Measurements from ENCODE around the gene PODN. TPM values are rescaled to one million over a fixed set of nuclear protein-coding genes. Genes with fewer than 3 reads are reported as not detected.

PODN gene
- total RNA-seq, 1 donor: 52.8 TPM

DNA sequence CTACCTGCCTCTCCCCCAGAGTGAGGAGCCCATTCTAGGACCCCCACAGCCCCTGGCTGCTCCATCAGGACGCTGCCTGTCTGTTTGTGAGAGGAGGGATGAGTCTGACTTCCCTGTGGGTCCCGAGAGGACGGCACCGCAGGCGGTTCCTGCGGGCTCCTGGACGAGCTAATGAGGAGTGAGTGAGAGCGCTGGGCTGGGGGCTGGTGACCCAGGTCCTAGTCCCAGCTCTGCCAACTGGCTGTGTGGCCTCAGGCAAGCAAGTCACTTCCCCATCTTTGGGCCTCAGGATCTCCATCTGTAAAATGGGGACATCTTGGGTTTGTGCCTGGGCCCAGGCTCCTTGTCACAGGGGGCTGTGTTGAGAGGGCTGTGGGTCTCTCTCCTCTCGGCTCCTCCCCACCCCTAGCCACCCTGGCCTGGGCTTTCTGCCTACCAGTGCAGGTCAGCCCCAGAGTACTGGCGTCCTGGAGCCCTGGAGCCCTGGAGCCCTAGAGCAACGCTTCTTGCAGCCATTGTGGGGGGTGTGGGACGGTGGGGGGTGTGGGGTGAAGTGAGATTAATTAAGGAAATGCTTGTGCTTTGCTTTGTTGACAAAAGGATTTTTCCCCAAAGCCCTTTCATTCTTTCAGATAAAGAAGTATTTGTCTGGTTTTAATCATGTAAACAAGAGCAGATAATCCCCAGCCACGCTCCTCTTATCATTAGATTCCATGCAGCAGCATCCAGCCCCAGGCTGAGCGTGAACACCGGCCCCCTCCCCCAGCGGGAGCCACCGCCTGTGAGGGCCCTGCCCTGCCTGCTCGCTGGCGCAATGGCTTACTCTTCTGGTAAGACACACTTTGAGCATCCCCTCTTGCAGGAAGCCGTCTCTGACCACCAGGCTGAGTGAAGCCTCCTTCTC is 53.6 kb downstream of the PODN start:
- Histone ChIP-seq H3K36me3 (ENCODE audit: insufficient read depth, low read length) (no peaks in the 10 kb centered on the region), H3K9me3 (ENCODE audit: low read depth, low read length) (peaks cover 16% of the 10 kb centered on the region), H3K27ac (ENCODE audit: low read depth, low read length) (no peak overlapping the region), H3K4me2 (ENCODE audit: insufficient read depth, low read length) (no peak overlapping the region), H4K20me1 (ENCODE audit: insufficient read depth, low read length) (no peaks in the 10 kb centered on the region), H3K4me1 (ENCODE audit: insufficient read depth, low read length) (peaks cover 6% of the 10 kb centered on the region), H3K27me3 (ENCODE audit: insufficient read depth, low read length) (no peaks in the 10 kb centered on the region), H3K79me2 (ENCODE audit: insufficient read depth, low read length) (no peaks in the 10 kb centered on the region), H2AFZ (ENCODE audit: low read length) (peak overlapping the region; percentile 31), H3K4me3 (ENCODE audit: insufficient read depth, low read length) (no peak overlapping the region)
- DNase-seq (ENCODE audit: insufficient read length, low spot score, missing footprints): peak; percentile 58
- TF ChIP-seq, protein P1, sequence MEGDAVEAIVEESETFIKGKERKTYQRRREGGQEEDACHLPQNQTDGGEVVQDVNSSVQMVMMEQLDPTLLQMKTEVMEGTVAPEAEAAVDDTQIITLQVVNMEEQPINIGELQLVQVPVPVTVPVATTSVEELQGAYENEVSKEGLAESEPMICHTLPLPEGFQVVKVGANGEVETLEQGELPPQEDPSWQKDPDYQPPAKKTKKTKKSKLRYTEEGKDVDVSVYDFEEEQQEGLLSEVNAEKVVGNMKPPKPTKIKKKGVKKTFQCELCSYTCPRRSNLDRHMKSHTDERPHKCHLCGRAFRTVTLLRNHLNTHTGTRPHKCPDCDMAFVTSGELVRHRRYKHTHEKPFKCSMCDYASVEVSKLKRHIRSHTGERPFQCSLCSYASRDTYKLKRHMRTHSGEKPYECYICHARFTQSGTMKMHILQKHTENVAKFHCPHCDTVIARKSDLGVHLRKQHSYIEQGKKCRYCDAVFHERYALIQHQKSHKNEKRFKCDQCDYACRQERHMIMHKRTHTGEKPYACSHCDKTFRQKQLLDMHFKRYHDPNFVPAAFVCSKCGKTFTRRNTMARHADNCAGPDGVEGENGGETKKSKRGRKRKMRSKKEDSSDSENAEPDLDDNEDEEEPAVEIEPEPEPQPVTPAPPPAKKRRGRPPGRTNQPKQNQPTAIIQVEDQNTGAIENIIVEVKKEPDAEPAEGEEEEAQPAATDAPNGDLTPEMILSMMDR (IDR thresholded peaks at IDR 0.05; ENCODE audit: extremely low read depth, low read depth, low read length): no peak

DNA sequence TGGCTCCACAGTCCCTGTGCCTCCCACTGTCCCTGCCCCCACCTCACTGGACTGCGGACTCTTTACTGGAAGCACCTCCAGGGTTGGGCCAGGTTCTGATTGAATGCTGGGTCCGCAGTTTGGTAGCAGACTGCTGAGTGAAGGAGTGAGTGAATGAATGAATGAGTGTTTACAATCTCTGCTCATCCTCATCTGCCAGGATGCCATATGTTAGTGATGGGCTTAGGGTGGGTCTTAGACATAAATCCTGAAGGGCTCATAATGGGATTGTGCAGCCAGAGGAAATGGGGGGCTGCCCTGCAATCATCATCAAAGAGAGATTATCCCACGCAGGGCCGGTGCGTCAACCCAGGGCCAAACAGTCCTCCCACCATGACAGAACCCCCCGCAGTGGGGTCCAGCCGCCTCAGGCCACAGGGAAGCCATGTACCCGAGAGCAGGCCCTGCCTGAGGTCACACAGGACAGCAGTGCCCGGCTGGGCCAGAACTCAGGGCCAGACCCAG is 54.3 kb downstream of the PODN start:
- H3K36me3 ChIP-seq (ENCODE audit: insufficient read depth, low read length): no peaks in the 10 kb centered on the region

DNA sequence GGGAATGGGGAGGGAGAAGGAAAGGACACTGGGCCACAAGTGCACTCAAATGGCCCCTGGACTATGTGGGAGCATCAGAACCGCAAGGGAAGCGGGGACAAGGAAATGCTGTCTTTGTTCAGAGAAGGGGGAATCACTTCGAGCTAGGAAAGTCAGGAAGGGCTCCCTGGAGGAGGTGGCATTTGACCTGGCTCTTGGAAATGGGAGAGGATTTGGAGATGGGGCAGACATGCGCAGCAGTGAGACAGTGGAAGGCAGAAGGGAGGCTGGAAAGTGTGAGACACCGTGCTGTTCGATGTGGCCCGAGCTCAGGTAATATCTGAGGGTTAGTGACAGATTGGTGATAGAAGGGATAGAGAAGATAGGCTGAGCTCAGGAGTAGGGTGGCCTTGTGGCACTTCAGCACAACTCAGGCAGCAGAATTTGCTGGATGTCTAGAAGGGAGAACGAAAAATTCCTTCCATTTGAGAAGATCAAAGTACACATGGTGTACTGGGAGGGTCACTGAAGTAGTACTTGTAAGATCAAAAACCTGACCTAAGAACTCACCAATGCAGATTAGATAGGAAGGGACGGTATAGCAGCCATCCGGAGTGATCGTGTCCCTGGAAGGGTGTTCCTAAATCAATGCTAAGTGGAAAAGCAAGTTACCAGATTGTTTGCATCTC is 55.1 kb downstream of the PODN start:
- H3K4me1 ChIP-seq (ENCODE audit: insufficient read depth, low read length): peaks cover 9% of the 10 kb centered on the region
- H3K79me2 ChIP-seq (ENCODE audit: insufficient read depth, low read length): no peaks in the 10 kb centered on the region
- no peaks in the 10 kb centered on the region for H4K20me1 ChIP-seq (ENCODE audit: insufficient read depth, low read length)
- no peak overlapping the region for H3K4me2 ChIP-seq (ENCODE audit: insufficient read depth, low read length)
- H3K27me3 ChIP-seq (ENCODE audit: insufficient read depth, low read length): no peaks in the 10 kb centered on the region
- H3K4me3 ChIP-seq (ENCODE audit: insufficient read depth, low read length): no peak overlapping the region
- H3K27ac ChIP-seq (ENCODE audit: low read depth, low read length): no peak overlapping the region
- no peaks in the 10 kb centered on the region for H3K36me3 ChIP-seq (ENCODE audit: insufficient read depth, low read length)
- peaks cover 3% of the 10 kb centered on the region for H3K9me3 ChIP-seq (ENCODE audit: low read depth, low read length)
- no peak overlapping the region for H2AFZ ChIP-seq (ENCODE audit: low read length)
- DNase-seq (ENCODE audit: insufficient read length, low spot score, missing footprints): no peak
- TF ChIP-seq, protein P1 (IDR thresholded peaks at IDR 0.05; ENCODE audit: extremely low read depth, low read depth, low read length): no peak

More for the DNA sequence above, 54.3 kb downstream of the PODN start:
- peaks cover 10% of the 10 kb centered on the region for H3K9me3 ChIP-seq (ENCODE audit: low read depth, low read length)
- H3K4me3 ChIP-seq (ENCODE audit: insufficient read depth, low read length): no peak overlapping the region
- H3K4me2 ChIP-seq (ENCODE audit: insufficient read depth, low read length): no peak overlapping the region
- DNase-seq (ENCODE audit: insufficient read length, low spot score, missing footprints): peak; percentile 47
- no peaks in the 10 kb centered on the region for H4K20me1 ChIP-seq (ENCODE audit: insufficient read depth, low read length)
- TF ChIP-seq, protein P1 (IDR thresholded peaks at IDR 0.05; ENCODE audit: extremely low read depth, low read depth, low read length): no peak
- peaks cover 6% of the 10 kb centered on the region for H3K4me1 ChIP-seq (ENCODE audit: insufficient read depth, low read length)
- H3K27ac ChIP-seq (ENCODE audit: low read depth, low read length): no peak overlapping the region
- no peaks in the 10 kb centered on the region for H3K79me2 ChIP-seq (ENCODE audit: insufficient read depth, low read length)
- H2AFZ ChIP-seq (ENCODE audit: low read length): no peak overlapping the region
- no peaks in the 10 kb centered on the region for H3K27me3 ChIP-seq (ENCODE audit: insufficient read depth, low read length)

DNA sequence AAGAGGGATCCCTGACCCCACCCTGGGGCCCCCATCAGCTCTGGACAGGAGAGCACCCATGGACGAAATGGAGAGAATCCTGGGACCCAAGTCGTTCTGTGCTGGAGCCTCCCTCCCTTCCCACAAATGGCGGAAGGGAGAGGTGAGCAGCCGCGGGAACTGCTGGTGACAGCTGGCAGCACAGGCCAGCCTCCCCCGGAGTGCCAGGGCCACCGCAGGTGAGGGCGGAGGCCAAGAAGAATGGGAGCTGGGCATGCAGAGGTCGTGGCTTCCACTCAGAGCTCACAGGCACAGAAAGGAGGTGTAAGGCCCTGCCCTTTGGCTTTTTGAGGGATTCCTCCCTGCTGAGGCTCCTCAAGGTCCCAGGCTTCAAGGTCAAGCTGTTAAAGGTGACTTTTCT is 55.8 kb downstream of the PODN start:
- Histone ChIP-seq H2AFZ (ENCODE audit: low read length) (no peak overlapping the region), H4K20me1 (ENCODE audit: insufficient read depth, low read length) (no peaks in the 10 kb centered on the region), H3K27me3 (ENCODE audit: insufficient read depth, low read length) (no peaks in the 10 kb centered on the region), H3K9me3 (ENCODE audit: low read depth, low read length) (no peaks in the 10 kb centered on the region), H3K4me1 (ENCODE audit: insufficient read depth, low read length) (peaks cover 14% of the 10 kb centered on the region), H3K4me2 (ENCODE audit: insufficient read depth, low read length) (no peak overlapping the region), H3K27ac (ENCODE audit: low read depth, low read length) (no peak overlapping the region), H3K79me2 (ENCODE audit: insufficient read depth, low read length) (no peaks in the 10 kb centered on the region), H3K36me3 (ENCODE audit: insufficient read depth, low read length) (no peaks in the 10 kb centered on the region), H3K4me3 (ENCODE audit: insufficient read depth, low read length) (no peak overlapping the region)
- TF ChIP-seq, protein P1 (IDR thresholded peaks at IDR 0.05; ENCODE audit: extremely low read depth, low read depth, low read length): no peak
- no peak for DNase-seq (ENCODE audit: insufficient read length, low spot score, missing footprints)

All from osteoblast (primary cell).